Muscle of leg (tissue), 11 donors: Measurements from ENCODE around the gene NRXN3. TPM values are rescaled to one million over a fixed set of nuclear protein-coding genes. Genes with fewer than 3 reads are reported as not detected.

Experiments used
- DNase-seq: peaks from one replicate; pipeline ENCODE4 v3.0.0; 2013
- H3K27ac ChIP-seq: one replicate; pipeline ENCODE4 v1.5.1; 2013; ENCODE audit warnings: mild to moderate bottlenecking, low read length, control low read depth
- H3K27me3 ChIP-seq: one replicate; pipeline ENCODE4 v1.6.1; 2013; ENCODE audit warnings: low read length; ENCODE audit not compliant: control insufficient read depth, insufficient read depth
- H3K36me3 ChIP-seq: one replicate; pipeline ENCODE4 v1.6.1; 2013; ENCODE audit warnings: low read length; ENCODE audit not compliant: control insufficient read depth, insufficient read depth
- H3K4me1 ChIP-seq: one replicate; pipeline ENCODE4 v1.6.1; 2013; ENCODE audit warnings: low read length; ENCODE audit not compliant: control insufficient read depth, insufficient read depth
- H3K4me3 ChIP-seq: one replicate; pipeline ENCODE4 v1.5.1; 2013; ENCODE audit warnings: low read length, control low read depth
- H3K9me3 ChIP-seq: replicated peaks from 2 replicates; pipeline ENCODE4 v1.6.1; 2013; ENCODE audit warnings: low read depth, low read length; ENCODE audit not compliant: control insufficient read depth
- WGBS: methylation state at CpG from one replicate; pipeline ENCODE4 v1.1.5; 2013; ENCODE audit warnings: missing lambda C conversion rate; ENCODE audit not compliant: insufficient coverage; 5-methylcytosine and 5-hydroxymethylcytosine counted together
- polyA plus RNA-seq, 8 donors: library from polyadenylated mRNA; unstranded; fragments of 120-200 nt; gene quantifications; one replicate each; pipeline versions ENCODE4 v1.2.1 to v1.2.3, GENCODE V29; 2013; ENCODE audit warnings: inconsistent platforms in 1 of 8, low replicate concordance in 1 of 8; ENCODE audit not compliant: insufficient read length in 8 of 8, insufficient read depth in 1 of 8
- total RNA-seq: library from RNA; stranded (reverse); fragments of 120-200 nt; gene quantifications from one replicate; pipeline ENCODE4 v1.2.4, GENCODE V29; 2013

NRXN3 gene
- total and polyA plus RNA-seq, 9 donors, result 0.49 to 1.9 (median 0.69) TPM

DNA sequence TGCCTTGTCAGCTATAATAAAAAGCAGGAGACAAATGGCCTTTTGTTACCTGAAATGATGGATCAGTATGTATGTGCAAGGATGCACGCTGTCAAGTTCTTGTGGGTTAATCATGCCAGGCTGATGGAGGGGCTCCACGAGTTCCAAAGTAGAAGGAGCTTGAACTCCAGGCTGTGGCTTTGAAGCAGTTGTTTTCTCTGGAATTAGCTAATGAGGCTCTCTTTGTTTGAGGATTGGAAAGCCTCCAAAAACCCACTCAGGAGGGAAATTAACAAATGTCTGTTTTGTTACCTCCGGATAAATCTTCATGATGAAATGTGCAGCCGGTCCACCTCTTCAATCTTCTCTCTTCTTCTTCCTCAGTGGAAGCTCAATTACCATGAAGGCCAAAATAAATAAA is 1435.7 kb downstream of the NRXN3 start:
- Histone ChIP-seq H3K27me3 (no peaks in the 10 kb centered on the region), H3K27ac (no peak overlapping the region), H3K4me1 (no peaks in the 10 kb centered on the region), H3K36me3 (no peaks in the 10 kb centered on the region), H3K4me3 (no peak overlapping the region), H3K9me3 (no peaks in the 10 kb centered on the region)
- peak; percentile 44 for DNase-seq
- 78% methylated on average over 1 of the region's 4 CpGs for WGBS

DNA sequence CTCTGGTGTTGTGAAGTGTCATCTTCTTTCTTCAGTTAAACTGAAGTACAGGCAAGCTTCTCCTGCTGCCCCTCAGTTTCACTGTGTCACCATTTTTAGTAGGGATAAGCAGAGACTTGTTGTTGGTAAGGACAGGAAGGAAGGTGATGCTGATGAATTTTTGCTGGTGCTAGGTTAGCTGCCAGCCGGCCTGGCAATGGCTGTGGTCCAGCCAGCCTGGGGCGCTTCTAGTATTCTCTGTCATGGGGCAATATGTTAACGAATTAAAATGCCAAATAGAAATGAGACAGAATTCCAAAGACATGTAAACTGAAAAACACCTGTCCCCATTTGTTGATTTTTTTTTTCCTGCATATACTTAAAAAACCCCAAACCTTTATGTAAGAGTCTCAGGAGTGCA is 1438.3 kb downstream of the NRXN3 start:
- Histone ChIP-seq H3K27ac (no peak overlapping the region), H3K9me3 (no peaks in the 10 kb centered on the region), H3K4me1 (no peaks in the 10 kb centered on the region), H3K36me3 (no peaks in the 10 kb centered on the region), H3K27me3 (no peaks in the 10 kb centered on the region), H3K4me3 (no peak overlapping the region)
- no peak for DNase-seq
- WGBS, result 57% methylated on average over 1 of the region's 3 CpGs

DNA sequence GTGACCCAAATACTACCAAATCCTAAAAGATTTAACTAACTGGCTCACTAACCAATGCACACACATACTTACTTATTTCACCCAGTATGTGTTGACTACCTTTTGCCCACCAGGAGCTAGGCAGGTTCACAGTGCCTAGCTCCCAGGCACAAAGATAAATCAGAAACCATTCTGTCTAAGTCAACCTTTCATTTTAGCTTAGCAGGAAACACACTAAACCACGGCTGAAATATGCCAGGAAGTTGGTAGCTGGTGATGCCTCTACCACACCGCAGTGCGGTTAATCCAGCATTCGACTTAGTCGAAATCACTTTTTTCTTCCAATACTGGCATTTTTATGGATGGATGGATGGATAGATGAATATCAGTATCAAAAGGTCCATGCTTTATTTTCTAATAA is 1443.5 kb downstream of the NRXN3 start:
- H3K27ac ChIP-seq, result no peak overlapping the region
- no peaks in the 10 kb centered on the region for H3K4me1 ChIP-seq
- no peak overlapping the region for H3K4me3 ChIP-seq
- DNase-seq, result no peak
- WGBS, result no CpG with 5 or more reads among the region's 5 CpGs
- H3K9me3 ChIP-seq, result no peaks in the 10 kb centered on the region
- H3K36me3 ChIP-seq, result no peaks in the 10 kb centered on the region
- no peaks in the 10 kb centered on the region for H3K27me3 ChIP-seq

DNA sequence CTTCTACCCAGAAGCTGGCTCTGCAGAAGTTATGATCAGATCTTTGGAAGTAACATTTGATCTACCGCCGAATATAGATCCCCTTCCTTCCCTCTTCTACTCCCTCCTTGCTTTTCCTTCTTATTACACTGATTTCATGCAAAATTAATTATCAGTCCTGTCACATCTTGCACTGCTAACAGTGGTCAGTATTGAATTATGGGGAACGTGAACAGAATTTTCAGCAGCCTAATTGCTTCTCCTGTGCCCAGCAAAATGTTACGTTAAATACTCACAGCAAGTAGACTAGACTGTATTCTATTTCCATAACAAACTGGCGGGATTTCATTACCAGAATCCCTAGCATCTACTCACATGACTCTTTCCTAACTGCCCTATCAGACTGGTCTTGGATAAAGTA is 1444.3 kb downstream of the NRXN3 start:
- no peaks in the 10 kb centered on the region for H3K36me3 ChIP-seq
- no peaks in the 10 kb centered on the region for H3K4me1 ChIP-seq
- no peaks in the 10 kb centered on the region for H3K27me3 ChIP-seq
- H3K9me3 ChIP-seq, result no peaks in the 10 kb centered on the region
- no peak overlapping the region for H3K27ac ChIP-seq
- no CpG with 5 or more reads among the region's 5 CpGs for WGBS
- H3K4me3 ChIP-seq, result no peak overlapping the region
- DNase-seq, result no peak

DNA sequence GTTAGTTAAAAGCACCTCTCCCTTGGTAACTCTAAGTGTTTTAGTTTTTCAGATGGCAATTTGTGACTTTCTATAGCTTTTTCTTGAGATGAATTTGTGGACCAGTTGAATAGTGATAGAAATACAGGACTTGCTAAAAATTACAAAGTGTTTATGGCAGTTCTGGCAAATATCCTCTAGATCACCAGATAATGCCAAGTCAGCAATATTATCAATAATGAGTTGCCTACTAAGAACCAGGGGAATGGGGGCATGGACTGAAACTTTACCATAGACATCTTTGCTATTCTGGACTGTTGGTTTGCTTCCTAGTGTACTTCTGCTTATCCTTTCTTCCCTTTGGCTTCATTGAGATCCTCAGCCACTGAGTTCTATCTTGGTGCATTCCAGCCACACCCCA is 1456.9 kb downstream of the NRXN3 start:
- no peak overlapping the region for H3K4me3 ChIP-seq
- H3K36me3 ChIP-seq, result no peaks in the 10 kb centered on the region
- H3K27me3 ChIP-seq, result no peaks in the 10 kb centered on the region
- DNase-seq, result no peak
- no peak overlapping the region for H3K27ac ChIP-seq
- no peaks in the 10 kb centered on the region for H3K9me3 ChIP-seq
- no peaks in the 10 kb centered on the region for H3K4me1 ChIP-seq

DNA sequence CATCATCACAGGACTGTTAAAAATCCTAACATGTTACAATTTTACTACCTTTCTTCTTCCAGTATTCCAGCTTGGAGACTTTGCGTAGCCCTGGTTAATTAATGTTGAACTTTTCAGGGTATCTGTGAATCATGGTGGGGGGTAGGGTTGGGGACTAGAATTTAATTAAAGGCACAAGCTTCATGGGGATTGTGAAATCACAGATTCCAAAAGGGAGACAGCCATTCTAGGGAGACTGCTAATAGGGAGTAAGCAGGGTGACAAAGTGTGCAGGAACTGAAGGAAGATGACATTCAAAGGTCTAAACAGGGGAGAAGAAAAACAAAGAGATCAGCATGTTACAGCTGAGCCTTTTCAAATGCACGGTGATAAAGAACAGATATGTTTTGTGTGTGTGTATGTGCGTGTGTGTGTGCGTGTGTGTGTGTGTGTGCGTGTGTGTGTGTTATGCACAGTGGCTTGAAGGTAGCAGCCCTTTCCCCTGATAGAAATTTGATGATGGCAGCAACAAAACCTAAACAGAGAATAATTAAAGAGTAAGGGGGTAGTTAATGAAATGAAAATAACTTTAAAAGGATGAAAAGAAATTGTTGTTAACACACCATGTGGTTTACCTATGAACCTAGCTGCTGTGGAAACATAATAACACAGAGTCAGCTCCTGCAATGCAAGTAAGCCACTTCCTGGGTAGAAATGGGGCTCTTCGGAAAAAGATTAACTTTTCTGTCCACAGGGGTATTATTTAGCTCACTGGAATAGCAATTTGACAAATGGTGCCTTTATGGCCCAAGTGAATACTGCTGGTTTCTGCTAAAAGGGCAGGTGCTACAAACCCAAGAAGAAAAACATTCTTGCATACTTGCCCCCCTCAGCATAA is 1459.5 kb downstream of the NRXN3 start:
- H3K4me1 ChIP-seq, result no peaks in the 10 kb centered on the region
- no peaks in the 10 kb centered on the region for H3K9me3 ChIP-seq
- no peak overlapping the region for H3K27ac ChIP-seq
- 68% methylated on average over 4 of the region's 6 CpGs for WGBS
- H3K36me3 ChIP-seq, result no peaks in the 10 kb centered on the region
- no peak for DNase-seq
- no peak overlapping the region for H3K4me3 ChIP-seq
- H3K27me3 ChIP-seq, result no peaks in the 10 kb centered on the region

DNA sequence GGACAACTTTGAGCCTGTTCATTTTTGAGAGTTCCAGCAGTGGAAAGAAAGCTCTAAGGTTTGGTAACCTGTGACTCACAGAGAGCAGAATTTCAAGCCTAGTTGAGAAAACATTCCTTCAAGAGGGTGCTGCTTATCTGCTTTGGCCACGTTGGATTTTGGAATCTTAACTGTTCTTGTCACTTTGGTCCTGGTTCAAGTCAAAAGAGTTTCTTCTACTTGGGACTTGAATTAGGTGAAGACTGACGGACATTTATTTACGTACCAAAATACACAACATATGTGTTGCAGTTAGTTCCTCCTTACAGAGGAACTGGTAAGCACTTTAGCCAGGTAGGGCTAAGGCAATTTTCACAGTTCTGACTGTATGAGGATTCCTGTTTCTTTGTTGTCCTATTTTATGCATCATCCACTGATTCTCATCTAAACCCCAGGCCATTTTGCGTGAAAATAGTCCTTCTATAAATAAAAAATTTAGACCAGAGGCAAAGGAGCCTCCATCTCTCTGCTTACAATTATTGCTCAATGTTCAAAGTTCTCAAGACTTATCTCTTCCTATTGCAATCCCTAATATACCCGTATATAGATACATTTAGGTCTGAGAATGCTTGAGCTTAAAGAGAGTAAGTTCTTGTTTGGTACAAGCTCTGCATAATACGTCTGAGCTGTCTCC is 1460.3 kb downstream of the NRXN3 start:
- H3K36me3 ChIP-seq, result no peaks in the 10 kb centered on the region
- no peak overlapping the region for H3K4me3 ChIP-seq
- H3K4me1 ChIP-seq, result no peaks in the 10 kb centered on the region
- H3K27me3 ChIP-seq, result no peaks in the 10 kb centered on the region
- H3K9me3 ChIP-seq, result no peaks in the 10 kb centered on the region
- H3K27ac ChIP-seq, result no peak overlapping the region
- DNase-seq, result no peak
- WGBS, result 80% methylated on average over 1 of the region's 6 CpGs

DNA sequence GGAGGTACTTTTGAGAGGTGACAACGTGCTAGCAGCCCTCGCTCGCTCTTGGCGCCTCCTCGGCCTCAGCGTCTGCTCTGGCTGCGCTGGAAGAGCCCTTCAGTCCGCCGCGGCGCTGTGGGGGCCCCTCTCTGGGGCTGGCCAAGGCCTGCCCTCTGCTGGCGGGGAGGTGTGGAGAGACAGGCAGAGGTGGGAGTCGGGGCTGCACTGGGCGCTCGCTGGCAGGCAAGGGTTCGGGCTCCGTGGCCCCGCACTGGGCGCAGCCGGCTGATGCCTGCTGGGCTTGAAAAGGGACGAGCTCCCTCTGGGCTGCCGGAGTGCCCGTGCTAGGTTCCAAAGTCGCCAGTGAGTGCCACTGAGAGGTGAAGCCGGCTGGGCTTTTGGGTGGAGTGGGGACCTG is 1461.1 kb downstream of the NRXN3 start:
- no peak for DNase-seq
- WGBS, result 94% methylated on average over 25 of the region's 25 CpGs
- no peak overlapping the region for H3K4me3 ChIP-seq
- no peaks in the 10 kb centered on the region for H3K9me3 ChIP-seq
- no peaks in the 10 kb centered on the region for H3K4me1 ChIP-seq
- no peaks in the 10 kb centered on the region for H3K27me3 ChIP-seq
- H3K36me3 ChIP-seq, result no peaks in the 10 kb centered on the region
- H3K27ac ChIP-seq, result no peak overlapping the region

DNA sequence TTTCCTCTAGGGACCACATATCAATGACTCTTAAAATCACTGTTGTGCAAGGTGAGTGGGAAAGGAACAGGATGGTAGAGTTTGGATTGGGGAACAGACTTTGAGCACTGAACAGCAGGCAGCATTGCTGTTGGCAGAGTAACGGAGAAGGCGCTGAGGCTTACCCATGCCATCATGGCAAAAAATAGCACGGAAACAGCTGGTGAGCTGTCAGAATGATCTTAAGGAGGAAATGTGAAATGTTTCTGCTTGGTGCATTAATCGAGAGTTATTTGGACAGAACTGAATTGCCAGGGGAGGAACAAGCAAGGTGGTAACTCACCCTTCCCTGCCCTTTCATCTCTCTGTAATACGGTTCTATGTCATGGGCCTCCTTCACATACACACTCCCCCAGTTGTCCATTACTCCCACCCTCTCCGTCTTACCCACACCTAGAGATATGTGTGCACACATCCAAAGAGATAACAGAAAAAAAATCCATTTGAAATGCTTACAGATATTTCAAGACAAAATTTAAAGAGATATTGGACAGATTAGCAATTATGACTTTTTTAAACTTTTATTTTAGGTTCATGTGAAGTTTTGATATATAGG is 1468.6 kb downstream of the NRXN3 start:
- H3K27ac ChIP-seq, result peak overlapping the region; percentile 10
- no peaks in the 10 kb centered on the region for H3K9me3 ChIP-seq
- DNase-seq, result peak; percentile 50
- H3K36me3 ChIP-seq, result no peaks in the 10 kb centered on the region
- WGBS, result 62% methylated on average over 5 of the region's 6 CpGs
- H3K4me3 ChIP-seq, result no peak overlapping the region
- peaks cover 3% of the 10 kb centered on the region for H3K4me1 ChIP-seq
- H3K27me3 ChIP-seq, result no peaks in the 10 kb centered on the region

DNA sequence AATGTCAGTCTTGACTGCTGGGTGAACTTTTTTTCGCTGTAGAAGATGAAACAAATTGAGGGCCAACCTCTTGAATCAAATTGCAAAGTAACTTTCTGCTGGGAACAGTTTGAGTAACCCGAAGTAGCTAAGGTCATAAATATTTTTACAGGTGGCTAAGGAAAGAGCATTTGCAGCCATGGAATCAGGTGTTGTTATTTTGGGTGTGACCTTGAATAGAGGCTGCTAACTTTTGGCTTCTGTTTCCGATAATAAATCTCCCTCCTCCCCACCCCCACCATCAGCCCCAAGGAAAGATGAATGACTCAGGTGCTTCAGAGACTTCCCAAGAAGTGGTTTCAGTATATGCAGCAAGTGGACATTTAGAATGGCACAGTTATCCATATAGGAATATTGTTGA is 1469.4 kb downstream of the NRXN3 start:
- H3K27ac ChIP-seq, result peak overlapping the region; percentile 6
- 36% methylated on average over 1 of the region's 3 CpGs for WGBS
- no peak for DNase-seq

More for the DNA sequence above, 1469.4 kb downstream of the NRXN3 start:
- H3K27me3 ChIP-seq, result no peaks in the 10 kb centered on the region
- no peaks in the 10 kb centered on the region for H3K36me3 ChIP-seq
- H3K4me3 ChIP-seq, result no peak overlapping the region
- H3K4me1 ChIP-seq, result peaks cover 3% of the 10 kb centered on the region
- H3K9me3 ChIP-seq, result no peaks in the 10 kb centered on the region
